HepG2 (cell line): ENCODE measurements around the gene ATE1. TPM values are rescaled to one million over a fixed set of nuclear protein-coding genes. Genes with fewer than 3 reads are reported as not detected.

Experiments
- AGO1 ChIP-seq: fragments of 200-400 bp; formaldehyde crosslinking; IDR thresholded peaks from 2 replicates; pipeline ENCODE4 v1.6.1; 2017; ENCODE audit warnings: mild to moderate bottlenecking, low read depth, low read length, moderate library complexity; ENCODE audit not compliant: poor library complexity, severe bottlenecking
- DNMT3B ChIP-seq: conservative IDR thresholded peaks from 2 replicates; pipeline ENCODE4 v1.6.1; 2016; ENCODE audit warnings: missing biosample characterization, control low read depth
- EP300 ChIP-seq, 3 experiments: sonication (generic) in 1 of 3; formaldehyde crosslinking in 1 of 3; IDR thresholded peaks; 2 replicates each; pipeline versions ENCODE4 v1.5.1 to v1.6.1; 2011 to 2020; ENCODE audit warnings: low read depth in 2 of 3, low read length in 2 of 3, borderline replicate concordance in 1 of 3, improper control_type of control experiment in 1 of 3, mild to moderate bottlenecking in 1 of 3, missing genetic modification reagents in 1 of 3, moderate library complexity in 1 of 3
- MTA3 ChIP-seq: sonication (generic); formaldehyde crosslinking; IDR thresholded peaks from 2 replicates; pipeline ENCODE4 v1.4.0; 2020; ENCODE audit warnings: missing genetic modification reagents
- SMC3 ChIP-seq: IDR thresholded peaks from 2 replicates; pipeline ENCODE4 v1.6.1; 2011; ENCODE audit warnings: low read length, improper control_type of control experiment
- ZFP36L2 ChIP-seq: sonication (generic); formaldehyde crosslinking; IDR thresholded peaks from 2 replicates; pipeline ENCODE4 v1.4.0; 2020; ENCODE audit warnings: missing genetic modification reagents
- ZNF180 ChIP-seq: sonication (generic); formaldehyde crosslinking; IDR thresholded peaks from 2 replicates; pipeline ENCODE4 v1.4.0; 2020; ENCODE audit warnings: low read depth, missing genetic modification reagents, borderline replicate concordance
- ZNF207 ChIP-seq: fragments of 450-650 bp; IDR thresholded peaks from 2 replicates; pipeline ENCODE4 v1.6.1; 2016; ENCODE audit warnings: antibody characterized with exemption, borderline replicate concordance
- ZNF558 ChIP-seq: sonication (generic); formaldehyde crosslinking; IDR thresholded peaks from 2 replicates; pipeline ENCODE4 v1.9.0; 2022; ENCODE audit warnings: mild to moderate bottlenecking, missing genetic modification reagents, borderline replicate concordance
- polyA plus RNA-seq, 8 experiments: library from polyadenylated mRNA; depleted of rRNA in 3 of 8; stranded (reverse) in 7 of 8; unstranded in 1 of 8; fragments of >200 nt; fragmentation: Illumina TruSeq in 4 of 8; extraction: Trizol in 4 of 8; gene quantifications; 2 replicates each; pipeline versions ENCODE4 v1.2.1 to v1.2.3, GENCODE V29; 2011 to 2016; ENCODE audit warnings: low read depth in 4 of 8, missing spikeins in 1 of 8, mixed read lengths in 1 of 8; ENCODE audit not compliant: insufficient read depth in 1 of 8
- total RNA-seq, 5 experiments: library from RNA; depleted of rRNA; stranded (reverse); fragments of >200 nt; fragmentation: Illumina TruSeq; extraction: Trizol; gene quantifications; 2 replicates each; pipeline ENCODE4 v1.2.3, GENCODE V29; 2016; ENCODE audit warnings: low read depth in 1 of 5
- TF ChIP-seq, protein P1 (sequence below): sonication (generic); formaldehyde crosslinking; IDR thresholded peaks from 2 replicates; pipeline ENCODE4 v1.8.0; 2022; ENCODE audit warnings: missing genetic modification reagents, mild to moderate bottlenecking, moderate library complexity, borderline replicate concordance
- TF ChIP-seq, protein P2 (sequence below): sonication (generic); formaldehyde crosslinking; IDR thresholded peaks from 2 replicates; pipeline ENCODE4 v1.5.1; 2020; ENCODE audit warnings: missing genetic modification reagents, mild to moderate bottlenecking, borderline replicate concordance
- TF ChIP-seq, protein P3 (sequence below): sonication (generic); formaldehyde crosslinking; conservative IDR thresholded peaks from 2 replicates; pipeline ENCODE4 v1.5.0; 2020; ENCODE audit warnings: missing genetic modification reagents
- TF ChIP-seq, protein P4 (sequence below): IDR thresholded peaks from 2 replicates; pipeline ENCODE4 v1.6.1; 2012; ENCODE audit warnings: low read length, improper control_type of control experiment
- TF ChIP-seq, protein P5 (sequence below): IDR thresholded peaks from 2 replicates; pipeline ENCODE4 v1.6.1; 2016
- TF ChIP-seq, protein P6 (sequence below): IDR thresholded peaks from 2 replicates; pipeline ENCODE4 v1.6.1; 2012; ENCODE audit warnings: inconsistent platforms

The ATE1 gene
- total and polyA plus RNA-seq, 2 of the 13 experiments (the other 11 are each of a cell fraction or from before 2014, with no cell fraction given), result 17.5 to 42.2 TPM

DNA sequence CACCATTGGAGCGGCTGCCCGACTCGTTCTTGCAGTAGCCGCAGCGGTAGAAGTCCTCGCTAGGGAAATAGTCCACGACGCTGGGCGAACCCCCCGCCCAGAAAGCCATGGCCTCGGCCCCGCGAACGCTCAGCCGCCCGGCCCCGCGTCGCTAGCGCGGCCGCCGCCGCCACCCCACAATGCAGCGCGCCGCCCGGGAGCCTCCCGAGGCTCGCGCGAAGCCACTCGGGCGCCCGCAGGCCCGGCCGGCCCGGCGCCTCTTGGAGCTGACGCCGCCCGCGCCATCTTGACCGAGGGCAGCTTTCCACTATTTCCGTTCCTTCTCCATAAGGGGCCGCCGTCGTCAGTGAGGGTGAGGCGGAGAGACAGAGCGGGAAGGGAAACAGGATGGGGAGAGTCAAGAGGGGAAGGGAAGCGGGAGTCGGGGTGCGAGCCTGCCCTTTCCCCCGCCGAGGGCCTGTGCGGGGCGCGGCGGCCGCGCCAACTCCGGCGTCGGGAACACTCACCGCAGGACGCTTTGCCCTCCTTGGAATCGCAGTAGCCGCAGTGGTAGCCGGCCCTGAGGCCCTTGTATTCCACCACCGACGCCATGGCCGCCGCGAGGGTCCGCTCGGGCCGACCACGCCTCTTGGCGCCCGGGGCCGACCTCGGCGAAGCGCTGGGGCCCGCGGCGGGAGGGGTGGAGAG, at the start of gene ATE1 (continued):
- TF ChIP-seq, protein P1, sequence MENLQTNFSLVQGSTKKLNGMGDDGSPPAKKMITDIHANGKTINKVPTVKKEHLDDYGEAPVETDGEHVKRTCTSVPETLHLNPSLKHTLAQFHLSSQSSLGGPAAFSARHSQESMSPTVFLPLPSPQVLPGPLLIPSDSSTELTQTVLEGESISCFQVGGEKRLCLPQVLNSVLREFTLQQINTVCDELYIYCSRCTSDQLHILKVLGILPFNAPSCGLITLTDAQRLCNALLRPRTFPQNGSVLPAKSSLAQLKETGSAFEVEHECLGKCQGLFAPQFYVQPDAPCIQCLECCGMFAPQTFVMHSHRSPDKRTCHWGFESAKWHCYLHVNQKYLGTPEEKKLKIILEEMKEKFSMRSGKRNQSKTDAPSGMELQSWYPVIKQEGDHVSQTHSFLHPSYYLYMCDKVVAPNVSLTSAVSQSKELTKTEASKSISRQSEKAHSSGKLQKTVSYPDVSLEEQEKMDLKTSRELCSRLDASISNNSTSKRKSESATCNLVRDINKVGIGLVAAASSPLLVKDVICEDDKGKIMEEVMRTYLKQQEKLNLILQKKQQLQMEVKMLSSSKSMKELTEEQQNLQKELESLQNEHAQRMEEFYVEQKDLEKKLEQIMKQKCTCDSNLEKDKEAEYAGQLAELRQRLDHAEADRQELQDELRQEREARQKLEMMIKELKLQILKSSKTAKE, result no peak
- TF ChIP-seq ZNF558 (0 out of 2 replicates have a peak, but pooled peaks have one; percentile 39), EP300 (IDR thresholded peaks at IDR 0.05; ENCODE audit: low read depth in 2 of 2, low read length in 2 of 2) (peak in 1 of 2 experiments; percentile 37; a peak in 2 of 4 replicates), EP300 (CRISPR knock-in tag; IDR thresholded peaks at IDR 0.05; ENCODE audit: borderline replicate concordance) (no peak), AGO1 (no peak), SMC3 (no peak), ZNF180 (CRISPR knock-in tag) (no peak), ZFP36L2 (CRISPR knock-in tag) (no peak), ZNF207 (no peak), MTA3 (no peak), DNMT3B (CRISPR knock-in tag) (no peak)
- TF ChIP-seq, protein P2, sequence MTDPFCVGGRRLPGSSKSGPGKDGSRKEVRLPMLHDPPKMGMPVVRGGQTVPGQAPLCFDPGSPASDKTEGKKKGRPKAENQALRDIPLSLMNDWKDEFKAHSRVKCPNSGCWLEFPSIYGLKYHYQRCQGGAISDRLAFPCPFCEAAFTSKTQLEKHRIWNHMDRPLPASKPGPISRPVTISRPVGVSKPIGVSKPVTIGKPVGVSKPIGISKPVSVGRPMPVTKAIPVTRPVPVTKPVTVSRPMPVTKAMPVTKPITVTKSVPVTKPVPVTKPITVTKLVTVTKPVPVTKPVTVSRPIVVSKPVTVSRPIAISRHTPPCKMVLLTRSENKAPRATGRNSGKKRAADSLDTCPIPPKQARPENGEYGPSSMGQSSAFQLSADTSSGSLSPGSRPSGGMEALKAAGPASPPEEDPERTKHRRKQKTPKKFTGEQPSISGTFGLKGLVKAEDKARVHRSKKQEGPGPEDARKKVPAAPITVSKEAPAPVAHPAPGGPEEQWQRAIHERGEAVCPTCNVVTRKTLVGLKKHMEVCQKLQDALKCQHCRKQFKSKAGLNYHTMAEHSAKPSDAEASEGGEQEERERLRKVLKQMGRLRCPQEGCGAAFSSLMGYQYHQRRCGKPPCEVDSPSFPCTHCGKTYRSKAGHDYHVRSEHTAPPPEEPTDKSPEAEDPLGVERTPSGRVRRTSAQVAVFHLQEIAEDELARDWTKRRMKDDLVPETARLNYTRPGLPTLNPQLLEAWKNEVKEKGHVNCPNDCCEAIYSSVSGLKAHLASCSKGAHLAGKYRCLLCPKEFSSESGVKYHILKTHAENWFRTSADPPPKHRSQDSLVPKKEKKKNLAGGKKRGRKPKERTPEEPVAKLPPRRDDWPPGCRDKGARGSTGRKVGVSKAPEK (CRISPR knock-in tag), result no peak
- TF ChIP-seq, protein P3, sequence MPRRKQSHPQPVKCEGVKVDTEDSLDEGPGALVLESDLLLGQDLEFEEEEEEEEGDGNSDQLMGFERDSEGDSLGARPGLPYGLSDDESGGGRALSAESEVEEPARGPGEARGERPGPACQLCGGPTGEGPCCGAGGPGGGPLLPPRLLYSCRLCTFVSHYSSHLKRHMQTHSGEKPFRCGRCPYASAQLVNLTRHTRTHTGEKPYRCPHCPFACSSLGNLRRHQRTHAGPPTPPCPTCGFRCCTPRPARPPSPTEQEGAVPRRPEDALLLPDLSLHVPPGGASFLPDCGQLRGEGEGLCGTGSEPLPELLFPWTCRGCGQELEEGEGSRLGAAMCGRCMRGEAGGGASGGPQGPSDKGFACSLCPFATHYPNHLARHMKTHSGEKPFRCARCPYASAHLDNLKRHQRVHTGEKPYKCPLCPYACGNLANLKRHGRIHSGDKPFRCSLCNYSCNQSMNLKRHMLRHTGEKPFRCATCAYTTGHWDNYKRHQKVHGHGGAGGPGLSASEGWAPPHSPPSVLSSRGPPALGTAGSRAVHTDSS, result no peak
- TF ChIP-seq, protein P4, sequence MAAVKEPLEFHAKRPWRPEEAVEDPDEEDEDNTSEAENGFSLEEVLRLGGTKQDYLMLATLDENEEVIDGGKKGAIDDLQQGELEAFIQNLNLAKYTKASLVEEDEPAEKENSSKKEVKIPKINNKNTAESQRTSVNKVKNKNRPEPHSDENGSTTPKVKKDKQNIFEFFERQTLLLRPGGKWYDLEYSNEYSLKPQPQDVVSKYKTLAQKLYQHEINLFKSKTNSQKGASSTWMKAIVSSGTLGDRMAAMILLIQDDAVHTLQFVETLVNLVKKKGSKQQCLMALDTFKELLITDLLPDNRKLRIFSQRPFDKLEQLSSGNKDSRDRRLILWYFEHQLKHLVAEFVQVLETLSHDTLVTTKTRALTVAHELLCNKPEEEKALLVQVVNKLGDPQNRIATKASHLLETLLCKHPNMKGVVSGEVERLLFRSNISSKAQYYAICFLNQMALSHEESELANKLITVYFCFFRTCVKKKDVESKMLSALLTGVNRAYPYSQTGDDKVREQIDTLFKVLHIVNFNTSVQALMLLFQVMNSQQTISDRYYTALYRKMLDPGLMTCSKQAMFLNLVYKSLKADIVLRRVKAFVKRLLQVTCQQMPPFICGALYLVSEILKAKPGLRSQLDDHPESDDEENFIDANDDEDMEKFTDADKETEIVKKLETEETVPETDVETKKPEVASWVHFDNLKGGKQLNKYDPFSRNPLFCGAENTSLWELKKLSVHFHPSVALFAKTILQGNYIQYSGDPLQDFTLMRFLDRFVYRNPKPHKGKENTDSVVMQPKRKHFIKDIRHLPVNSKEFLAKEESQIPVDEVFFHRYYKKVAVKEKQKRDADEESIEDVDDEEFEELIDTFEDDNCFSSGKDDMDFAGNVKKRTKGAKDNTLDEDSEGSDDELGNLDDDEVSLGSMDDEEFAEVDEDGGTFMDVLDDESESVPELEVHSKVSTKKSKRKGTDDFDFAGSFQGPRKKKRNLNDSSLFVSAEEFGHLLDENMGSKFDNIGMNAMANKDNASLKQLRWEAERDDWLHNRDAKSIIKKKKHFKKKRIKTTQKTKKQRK, result no peak
- TF ChIP-seq, protein P5, sequence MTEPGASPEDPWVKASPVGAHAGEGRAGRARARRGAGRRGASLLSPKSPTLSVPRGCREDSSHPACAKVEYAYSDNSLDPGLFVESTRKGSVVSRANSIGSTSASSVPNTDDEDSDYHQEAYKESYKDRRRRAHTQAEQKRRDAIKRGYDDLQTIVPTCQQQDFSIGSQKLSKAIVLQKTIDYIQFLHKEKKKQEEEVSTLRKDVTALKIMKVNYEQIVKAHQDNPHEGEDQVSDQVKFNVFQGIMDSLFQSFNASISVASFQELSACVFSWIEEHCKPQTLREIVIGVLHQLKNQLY (CRISPR knock-in tag), result no peak
- TF ChIP-seq, protein P6, sequence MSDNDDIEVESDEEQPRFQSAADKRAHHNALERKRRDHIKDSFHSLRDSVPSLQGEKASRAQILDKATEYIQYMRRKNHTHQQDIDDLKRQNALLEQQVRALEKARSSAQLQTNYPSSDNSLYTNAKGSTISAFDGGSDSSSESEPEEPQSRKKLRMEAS, result peak; percentile 68; the same call in 1 of the 2 replicates
